ENCODE results near the gene PAK5.

The PAK5 gene

GRCh38 chr20:9838378-9839295 is at the start of gene PAK5:
Gene PAK5, minus strand, starts transcription at chr20:9839076. Its CDS starts 194,748 bp downstream, at chr20:9644328.
- no peak for DNase-seq

- no peak for DNase-seq
Measured at GRCh38 chr20:9887706-9888105, 48.8 kb upstream of the PAK5 start.

- DNase-seq, result no peak
Measured at GRCh38 chr20:9886227-9886626, 47.4 kb upstream of the PAK5 start.

GRCh38 chr20:9884666-9885065 is 45.8 kb upstream of the PAK5 start:
- DNase-seq, result no peak

- DNase-seq, result no peak
Measured at GRCh38 chr20:9884061-9884460, 45.2 kb upstream of the PAK5 start.

GRCh38 chr20:9877932-9878495 is 39.1 kb upstream of the PAK5 start:
- no peak for DNase-seq

GRCh38 chr20:9867196-9867980 is 28.5 kb upstream of the PAK5 start:
- DNase-seq, result no peak

- no peak for DNase-seq
Measured at GRCh38 chr20:9852566-9852965, 13.7 kb upstream of the PAK5 start.

- no peak for DNase-seq
Measured at GRCh38 chr20:9839626-9840025, 750 bp upstream of the PAK5 start.

GRCh38 chr20:9838035-9838377 is 870 bp downstream of the PAK5 start:
- no peak for DNase-seq

GRCh38 chr20:9837634-9838033 is 1.2 kb downstream of the PAK5 start:
- no peak for DNase-seq

- DNase-seq, result no peak
Measured at GRCh38 chr20:9835302-9835701, 3.6 kb downstream of the PAK5 start.

- no peak for DNase-seq
Measured at GRCh38 chr20:9831032-9831431, 7.8 kb downstream of the PAK5 start.

GRCh38 chr20:9829835-9830234 is 9.0 kb downstream of the PAK5 start:
- DNase-seq, result no peak

- no peak for DNase-seq
Measured at GRCh38 chr20:9817654-9818053, 21.2 kb downstream of the PAK5 start.

GRCh38 chr20:9815632-9816031 is 23.2 kb downstream of the PAK5 start:
- DNase-seq, result no peak

- DNase-seq, result no peak
Measured at GRCh38 chr20:9810738-9811137, 28.1 kb downstream of the PAK5 start.

GRCh38 chr20:9809271-9809670 is 29.6 kb downstream of the PAK5 start:
- DNase-seq, result no peak

GRCh38 chr20:9808166-9808565 is 30.7 kb downstream of the PAK5 start:
- DNase-seq, result no peak

GRCh38 chr20:9807136-9807535 is 31.7 kb downstream of the PAK5 start:
- no peak for DNase-seq

GRCh38 chr20:9800421-9800820 is 38.5 kb downstream of the PAK5 start:
- no peak for DNase-seq

- DNase-seq, result no peak
Measured at GRCh38 chr20:9794831-9795230, 44.0 kb downstream of the PAK5 start.

- no peak for DNase-seq
Measured at GRCh38 chr20:9792674-9793073, 46.2 kb downstream of the PAK5 start.

GRCh38 chr20:9789131-9789530 is 49.7 kb downstream of the PAK5 start:
- no peak for DNase-seq
